Measurements from ENCODE around the gene PLXDC2.

Gene PLXDC2

GRCh38 chr10:19915816-19916215 is 99.6 kb downstream of the PLXDC2 start:
- DNase-seq: no peak

DNA sequence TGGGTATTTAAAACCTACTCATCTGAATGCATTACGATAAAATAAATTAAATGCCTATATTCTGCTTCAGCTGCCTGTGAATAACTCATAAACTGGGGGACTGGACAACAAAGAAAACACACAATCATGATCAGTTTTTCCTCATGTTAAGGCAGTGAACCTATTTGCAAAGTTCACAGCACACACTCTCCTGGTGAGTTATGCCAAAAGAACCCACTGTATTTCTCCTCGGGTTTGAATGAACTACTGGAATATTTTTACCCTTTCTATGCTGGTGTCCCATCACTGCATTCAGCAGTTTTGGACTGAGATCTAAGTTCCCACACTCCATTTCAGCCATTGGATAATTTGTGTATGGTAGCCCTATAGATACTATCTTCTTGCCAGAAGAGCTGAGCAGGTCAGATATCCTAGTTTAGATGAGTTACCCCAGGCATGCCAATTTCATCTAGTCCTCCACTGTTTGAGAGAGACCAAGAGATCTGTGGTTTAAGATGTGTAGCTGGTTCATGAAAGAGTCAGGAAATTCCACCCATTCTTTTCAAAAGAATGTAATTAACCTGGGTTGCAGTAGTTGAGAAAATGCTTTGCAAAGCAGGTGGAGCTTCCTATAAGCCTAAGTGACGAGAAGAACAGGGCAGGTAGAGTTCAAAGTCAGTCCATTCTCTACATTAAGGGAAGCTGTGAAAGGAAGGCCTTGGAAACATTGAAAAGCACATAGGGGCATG is 101.7 kb downstream of the PLXDC2 start:
- DNase-seq: no peak

DNA sequence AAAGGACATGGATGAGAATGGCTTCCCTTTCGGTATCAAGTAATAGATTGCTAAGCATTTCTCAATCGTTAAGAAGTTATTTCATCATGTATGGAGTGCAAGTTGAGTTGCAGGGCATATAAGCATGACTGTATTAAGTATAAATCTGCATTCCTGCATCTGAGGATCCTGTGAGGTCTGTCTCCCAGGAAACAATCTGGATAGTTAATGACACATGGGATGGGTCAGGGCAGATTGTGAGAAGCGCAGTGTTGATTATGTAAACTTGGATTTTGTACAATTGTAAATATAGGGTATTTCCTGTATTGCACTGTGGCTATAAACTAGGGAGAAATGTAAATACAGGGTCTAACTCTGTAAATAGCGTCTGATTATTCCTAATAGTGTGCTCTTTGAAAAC is 102.6 kb downstream of the PLXDC2 start:
- peak; percentile 7 to 51 for DNase-seq

- no peak for DNase-seq
These were observed 103.4 kb downstream of the PLXDC2 start for GRCh38 chr10:19919671-19920070.

- no peak for DNase-seq
These were observed 104.0 kb downstream of the PLXDC2 start for GRCh38 chr10:19920075-19920726.

- DNase-seq: no peak
These were observed 105.3 kb downstream of the PLXDC2 start for GRCh38 chr10:19921300-19922140.

DNA sequence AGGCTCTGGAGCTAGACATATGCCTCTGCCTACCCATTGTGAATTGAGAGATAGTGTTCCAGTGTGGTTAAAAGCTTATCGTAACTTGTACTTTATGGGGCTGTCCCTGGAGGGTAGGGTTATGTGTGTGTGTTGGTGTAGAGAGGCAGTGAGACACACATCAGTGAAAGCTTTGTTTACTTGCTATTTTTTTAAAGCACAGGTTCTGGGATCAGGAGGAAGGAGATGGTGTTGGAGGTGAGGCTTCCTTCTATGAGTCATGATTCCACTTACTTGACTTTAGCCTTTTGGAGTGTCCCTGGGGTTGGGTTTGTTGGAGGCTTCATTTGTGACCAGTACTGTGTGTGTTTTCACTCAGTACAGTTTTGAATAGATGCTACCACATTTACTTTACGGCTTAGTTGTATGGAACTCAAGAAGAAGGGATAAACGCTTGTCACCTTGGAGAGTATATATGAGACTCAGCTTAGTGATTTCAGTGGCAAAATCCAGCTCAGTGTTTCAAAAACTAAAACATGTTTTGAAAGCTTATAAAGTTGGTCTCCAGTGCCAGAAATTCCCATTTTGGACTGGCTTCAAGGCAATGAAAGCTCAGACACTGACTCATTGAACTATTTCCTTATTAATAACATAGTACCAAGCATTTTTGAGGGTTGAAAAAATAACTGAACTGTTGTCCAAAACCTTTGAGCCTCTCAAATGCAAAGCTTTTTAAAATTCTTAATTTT is 106.2 kb downstream of the PLXDC2 start:
- no peak for DNase-seq

- DNase-seq: peak; percentile 11 to 33
These were observed 108.8 kb downstream of the PLXDC2 start for GRCh38 chr10:19925064-19925463.

GRCh38 chr10:19928936-19929335 is 112.7 kb downstream of the PLXDC2 start:
- peak in 1 of 2 donors; percentile 52 for DNase-seq

DNA sequence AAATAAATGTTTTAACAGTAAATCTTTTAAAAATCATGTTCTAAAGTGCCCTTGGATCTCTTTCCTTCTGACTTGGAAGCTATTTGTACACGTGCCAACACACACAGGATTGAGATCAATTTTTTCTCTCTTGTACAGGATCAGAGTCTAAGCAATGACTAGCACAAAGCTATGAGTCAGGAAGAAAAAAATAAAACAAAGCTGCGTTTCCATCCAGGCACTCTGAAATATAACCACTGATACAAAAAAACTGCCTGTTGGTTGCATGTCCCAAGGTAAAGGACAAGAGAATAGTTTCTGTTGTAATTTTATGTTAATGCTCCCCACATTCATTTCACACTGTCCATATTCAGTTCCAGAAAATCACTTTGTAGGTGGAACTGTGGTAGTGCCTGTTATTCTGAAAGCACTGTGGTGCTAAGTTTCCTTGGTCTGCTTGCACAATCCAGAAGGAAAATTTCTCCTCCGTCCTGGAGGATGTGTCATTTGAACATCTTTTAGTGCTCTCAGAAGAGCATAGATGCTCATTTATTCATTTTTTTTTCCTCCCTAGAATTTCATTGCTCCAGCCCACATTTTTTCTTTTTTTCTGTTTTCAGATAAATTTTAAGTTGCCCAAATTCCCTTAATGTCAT is 113.4 kb downstream of the PLXDC2 start:
- peak; percentile 47 to 64 for DNase-seq

GRCh38 chr10:19930936-19931893 is 115.0 kb downstream of the PLXDC2 start:
- DNase-seq: peak in 1 of 2 donors; percentile 44

GRCh38 chr10:19931894-19932590 is 115.8 kb downstream of the PLXDC2 start:
- peak; percentile 26 to 47 for DNase-seq

DNA sequence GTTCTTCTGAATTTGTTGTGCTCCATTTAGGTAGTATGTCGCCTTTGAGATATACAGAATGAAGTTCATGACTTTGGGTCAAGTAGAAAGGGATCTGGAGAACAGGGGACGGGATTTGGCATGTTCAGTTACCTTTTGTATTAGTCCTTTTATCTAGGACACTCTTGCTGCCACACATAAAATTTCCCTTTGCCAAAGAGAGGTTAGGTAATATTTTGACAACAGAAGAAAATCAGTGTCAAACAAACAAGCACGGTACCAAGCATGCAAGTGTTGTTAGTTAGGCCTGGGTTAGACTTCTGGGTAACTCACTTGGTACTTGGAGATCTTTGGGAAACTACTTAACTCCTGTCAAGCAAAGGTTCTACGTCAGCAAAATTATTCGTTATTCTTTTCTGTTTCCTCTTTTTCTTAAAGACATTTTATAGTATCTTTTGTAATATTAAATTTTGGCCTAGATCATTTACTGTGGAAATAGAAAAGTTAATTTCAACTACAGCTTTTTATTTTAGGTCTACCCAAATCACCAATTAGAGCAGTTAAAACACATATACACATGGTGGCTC is 116.7 kb downstream of the PLXDC2 start:
- no peak for DNase-seq

GRCh38 chr10:19933772-19934171 is 117.5 kb downstream of the PLXDC2 start:
- no peak for DNase-seq

- DNase-seq: no peak
These were observed 118.9 kb downstream of the PLXDC2 start for GRCh38 chr10:19935176-19935575.

DNA sequence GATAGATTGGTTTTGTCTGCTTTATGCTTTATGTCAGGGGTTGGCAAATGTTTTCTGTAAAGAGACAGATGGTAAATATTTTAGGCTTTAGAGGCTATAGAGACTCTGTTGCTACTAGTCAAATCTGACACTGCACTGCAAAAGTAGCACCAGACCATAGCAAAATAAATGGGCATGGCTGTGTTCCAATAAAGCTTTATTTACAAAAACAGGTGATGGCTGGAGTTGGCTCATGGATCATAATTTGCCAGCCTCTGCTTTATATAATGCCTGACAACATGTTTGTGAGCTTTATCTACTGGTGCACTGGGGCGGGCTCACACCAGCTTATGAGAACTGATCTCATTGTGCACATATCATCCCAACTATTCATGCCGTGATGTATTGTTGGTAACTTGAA is 120.1 kb downstream of the PLXDC2 start:
- no peak for DNase-seq

GRCh38 chr10:19937989-19938388 is 121.8 kb downstream of the PLXDC2 start:
- no peak for DNase-seq

DNA sequence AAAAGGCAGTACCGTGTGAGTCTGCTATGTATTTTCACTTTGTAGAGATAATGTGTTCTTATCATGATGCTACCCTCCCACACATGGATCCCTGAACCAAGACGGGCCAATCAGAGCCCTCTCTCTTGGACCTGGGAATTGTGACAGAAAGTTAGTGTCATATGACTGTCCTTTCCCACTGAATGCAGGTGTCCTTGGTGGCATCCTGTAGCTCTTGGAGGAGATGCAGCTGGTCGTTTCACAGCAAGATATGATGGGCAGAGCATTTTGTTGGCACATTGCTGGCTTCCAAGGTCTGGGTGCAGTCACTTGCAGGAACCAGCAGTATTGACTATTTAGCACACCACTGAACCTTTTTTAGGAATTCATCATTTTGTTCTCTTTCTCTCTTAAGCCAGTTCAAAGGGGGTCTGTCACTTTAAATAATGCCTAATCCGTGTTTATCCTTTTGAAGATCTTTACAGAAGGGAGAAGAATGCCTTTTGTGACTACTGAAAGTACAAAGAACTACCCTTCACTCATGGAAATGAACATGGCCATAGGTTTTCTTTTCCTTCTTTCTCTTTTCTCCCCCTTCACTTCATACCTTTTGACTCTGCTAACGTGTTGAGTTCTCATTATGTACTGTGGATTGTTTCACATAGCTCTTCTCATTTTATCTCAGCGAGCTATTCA is 125.1 kb downstream of the PLXDC2 start:
- DNase-seq: no peak

- no peak for DNase-seq
These were observed 128.9 kb downstream of the PLXDC2 start for GRCh38 chr10:19944911-19945663.
